Measurements from ENCODE around the gene S100A5.

The S100A5 gene

DNA sequence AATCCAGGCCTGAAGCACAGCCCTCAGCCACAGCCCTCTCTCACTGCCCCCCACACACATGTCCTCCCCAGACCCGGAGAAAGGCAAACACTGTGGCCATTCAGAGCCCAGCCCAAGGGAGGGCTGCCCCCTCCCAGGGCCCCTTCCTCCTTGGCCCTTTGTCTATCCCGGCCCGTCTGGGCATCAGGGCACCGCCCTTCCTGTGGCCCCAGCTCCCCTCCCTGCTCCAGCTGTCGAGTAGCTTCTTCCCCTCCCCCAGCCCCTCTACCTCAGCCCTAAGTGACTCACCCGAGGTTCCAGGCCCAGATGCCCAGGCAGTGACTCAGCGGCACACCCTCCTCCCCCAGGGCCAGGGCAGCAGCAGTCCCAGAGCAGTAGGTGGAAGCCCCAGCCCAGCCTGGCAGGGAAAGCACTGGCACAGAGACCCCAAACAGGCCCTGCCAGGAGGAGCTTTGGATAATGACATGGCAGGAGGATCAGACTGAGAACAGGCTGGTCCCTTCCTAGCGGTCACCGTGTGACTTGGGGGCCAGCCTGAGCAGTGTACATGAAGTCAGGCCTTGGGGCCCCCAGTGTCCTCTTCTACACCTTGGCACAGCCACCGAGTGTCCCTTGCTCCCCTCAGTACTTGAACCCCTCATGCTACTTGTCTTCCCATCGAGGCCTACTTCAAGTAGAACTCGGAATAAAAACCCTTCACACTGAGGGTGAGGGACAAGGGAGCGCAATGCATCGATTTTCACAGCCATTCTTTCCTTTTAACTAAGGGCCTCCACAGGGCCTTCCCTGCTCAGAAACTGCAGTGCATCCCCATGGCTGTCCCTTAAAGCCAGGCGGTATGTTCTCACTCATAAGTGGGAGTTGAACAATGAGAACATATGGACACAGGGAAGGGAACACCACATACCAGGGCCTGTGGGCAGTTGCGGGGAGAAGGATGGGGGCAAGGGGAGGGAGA lies 26.0 kb upstream of the S100A5 start (continued):
- TF ChIP-seq, protein P1, sequence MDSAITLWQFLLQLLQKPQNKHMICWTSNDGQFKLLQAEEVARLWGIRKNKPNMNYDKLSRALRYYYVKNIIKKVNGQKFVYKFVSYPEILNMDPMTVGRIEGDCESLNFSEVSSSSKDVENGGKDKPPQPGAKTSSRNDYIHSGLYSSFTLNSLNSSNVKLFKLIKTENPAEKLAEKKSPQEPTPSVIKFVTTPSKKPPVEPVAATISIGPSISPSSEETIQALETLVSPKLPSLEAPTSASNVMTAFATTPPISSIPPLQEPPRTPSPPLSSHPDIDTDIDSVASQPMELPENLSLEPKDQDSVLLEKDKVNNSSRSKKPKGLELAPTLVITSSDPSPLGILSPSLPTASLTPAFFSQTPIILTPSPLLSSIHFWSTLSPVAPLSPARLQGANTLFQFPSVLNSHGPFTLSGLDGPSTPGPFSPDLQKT (IDR thresholded peaks at IDR 0.05; ENCODE audit: borderline replicate concordance, low read depth, low read length): no peak
- TF ChIP-seq ZBTB48 (tag by site-specific recombination; IDR thresholded peaks at IDR 0.05) (peak; percentile 86), SALL2 (tag by site-specific recombination; IDR thresholded peaks at IDR 0.05; ENCODE audit: borderline replicate concordance) (no peak), ZNF2 (tag by site-specific recombination; IDR thresholded peaks at IDR 0.05) (peak; percentile 23; the same call in 1 of the 2 replicates), ZNF843 (tag by site-specific recombination; IDR thresholded peaks at IDR 0.05) (peak; percentile 74), ZSCAN4 (tag by site-specific recombination; IDR thresholded peaks at IDR 0.05) (peak; percentile 61), SCRT1 (tag by site-specific recombination; IDR thresholded peaks at IDR 0.05; ENCODE audit: borderline replicate concordance) (no peak), KLF17 (tag by site-specific recombination; IDR thresholded peaks at IDR 0.05) (peak; percentile 100), ZEB2 (tag by site-specific recombination; IDR thresholded peaks at IDR 0.05) (peak; percentile 98), ZNF10 (tag by site-specific recombination; IDR thresholded peaks at IDR 0.05) (no peak; the same call in 1 of the 2 replicates), ZNF266 (tag by site-specific recombination; IDR thresholded peaks at IDR 0.05; ENCODE audit: low read depth) (no peak), ZNF138 (tag by site-specific recombination; IDR thresholded peaks at IDR 0.05; ENCODE audit: borderline replicate concordance) (no peak), PBX3 (CRISPR knock-in tag; IDR thresholded peaks at IDR 0.05) (0 out of 2 replicates have a peak, but pooled peaks have one; percentile 42), ZNF366 (tag by site-specific recombination; conservative IDR thresholded peaks at IDR 0.05) (peak; percentile 88), ZNF777 (tag by site-specific recombination; IDR thresholded peaks at IDR 0.05; ENCODE audit: borderline replicate concordance) (peak; percentile 76; the same call in 1 of the 2 replicates), ZNF792 (tag by site-specific recombination; IDR thresholded peaks at IDR 0.05) (0 out of 2 replicates have a peak, but pooled peaks have one; percentile 27), ZNF692 (tag by site-specific recombination; IDR thresholded peaks at IDR 0.05) (peak; percentile 93)
- TF ChIP-seq, protein P2, sequence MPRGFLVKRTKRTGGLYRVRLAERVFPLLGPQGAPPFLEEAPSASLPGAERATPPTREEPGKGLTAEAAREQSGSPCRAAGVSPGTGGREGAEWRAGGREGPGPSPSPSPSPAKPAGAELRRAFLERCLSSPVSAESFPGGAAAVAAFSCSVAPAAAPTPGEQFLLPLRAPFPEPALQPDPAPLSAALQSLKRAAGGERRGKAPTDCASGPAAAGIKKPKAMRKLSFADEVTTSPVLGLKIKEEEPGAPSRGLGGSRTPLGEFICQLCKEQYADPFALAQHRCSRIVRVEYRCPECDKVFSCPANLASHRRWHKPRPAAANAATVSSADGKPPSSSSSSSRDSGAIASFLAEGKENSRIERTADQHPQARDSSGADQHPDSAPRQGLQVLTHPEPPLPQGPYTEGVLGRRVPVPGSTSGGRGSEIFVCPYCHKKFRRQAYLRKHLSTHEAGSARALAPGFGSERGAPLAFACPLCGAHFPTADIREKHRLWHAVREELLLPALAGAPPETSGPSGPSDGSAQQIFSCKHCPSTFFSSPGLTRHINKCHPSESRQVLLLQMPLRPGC (tag by site-specific recombination; IDR thresholded peaks at IDR 0.05): peak; percentile 89
- TF ChIP-seq, protein P3, sequence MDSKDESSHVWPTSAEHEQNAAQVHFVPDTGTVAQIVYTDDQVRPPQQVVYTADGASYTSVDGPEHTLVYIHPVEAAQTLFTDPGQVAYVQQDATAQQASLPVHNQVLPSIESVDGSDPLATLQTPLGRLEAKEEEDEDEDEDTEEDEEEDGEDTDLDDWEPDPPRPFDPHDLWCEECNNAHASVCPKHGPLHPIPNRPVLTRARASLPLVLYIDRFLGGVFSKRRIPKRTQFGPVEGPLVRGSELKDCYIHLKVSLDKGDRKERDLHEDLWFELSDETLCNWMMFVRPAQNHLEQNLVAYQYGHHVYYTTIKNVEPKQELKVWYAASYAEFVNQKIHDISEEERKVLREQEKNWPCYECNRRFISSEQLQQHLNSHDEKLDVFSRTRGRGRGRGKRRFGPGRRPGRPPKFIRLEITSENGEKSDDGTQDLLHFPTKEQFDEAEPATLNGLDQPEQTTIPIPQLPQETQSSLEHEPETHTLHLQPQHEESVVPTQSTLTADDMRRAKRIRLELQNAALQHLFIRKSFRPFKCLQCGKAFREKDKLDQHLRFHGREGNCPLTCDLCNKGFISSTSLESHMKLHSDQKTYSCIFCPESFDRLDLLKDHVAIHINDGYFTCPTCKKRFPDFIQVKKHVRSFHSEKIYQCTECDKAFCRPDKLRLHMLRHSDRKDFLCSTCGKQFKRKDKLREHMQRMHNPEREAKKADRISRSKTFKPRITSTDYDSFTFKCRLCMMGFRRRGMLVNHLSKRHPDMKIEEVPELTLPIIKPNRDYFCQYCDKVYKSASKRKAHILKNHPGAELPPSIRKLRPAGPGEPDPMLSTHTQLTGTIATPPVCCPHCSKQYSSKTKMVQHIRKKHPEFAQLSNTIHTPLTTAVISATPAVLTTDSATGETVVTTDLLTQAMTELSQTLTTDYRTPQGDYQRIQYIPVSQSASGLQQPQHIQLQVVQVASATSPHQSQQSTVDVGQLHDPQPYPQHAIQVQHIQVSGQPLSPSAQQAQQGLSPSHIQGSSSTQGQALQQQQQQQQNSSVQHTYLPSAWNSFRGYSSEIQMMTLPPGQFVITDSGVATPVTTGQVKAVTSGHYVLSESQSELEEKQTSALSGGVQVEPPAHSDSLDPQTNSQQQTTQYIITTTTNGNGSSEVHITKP (tag by site-specific recombination; IDR thresholded peaks at IDR 0.05): peak; percentile 81
- TF ChIP-seq, protein P4, sequence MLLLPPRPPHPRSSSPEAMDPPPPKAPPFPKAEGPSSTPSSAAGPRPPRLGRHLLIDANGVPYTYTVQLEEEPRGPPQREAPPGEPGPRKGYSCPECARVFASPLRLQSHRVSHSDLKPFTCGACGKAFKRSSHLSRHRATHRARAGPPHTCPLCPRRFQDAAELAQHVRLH (tag by site-specific recombination; IDR thresholded peaks at IDR 0.05): peak; percentile 74
- TF ChIP-seq, protein P5, sequence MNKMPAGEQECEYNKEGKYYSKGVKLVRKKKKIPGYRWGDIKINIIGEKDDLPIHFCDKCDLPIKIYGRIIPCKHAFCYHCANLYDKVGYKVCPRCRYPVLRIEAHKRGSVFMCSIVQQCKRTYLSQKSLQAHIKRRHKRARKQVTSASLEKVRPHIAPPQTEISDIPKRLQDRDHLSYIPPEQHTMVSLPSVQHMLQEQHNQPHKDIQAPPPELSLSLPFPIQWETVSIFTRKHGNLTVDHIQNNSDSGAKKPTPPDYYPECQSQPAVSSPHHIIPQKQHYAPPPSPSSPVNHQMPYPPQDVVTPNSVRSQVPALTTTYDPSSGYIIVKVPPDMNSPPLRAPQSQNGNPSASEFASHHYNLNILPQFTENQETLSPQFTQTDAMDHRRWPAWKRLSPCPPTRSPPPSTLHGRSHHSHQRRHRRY (tag by site-specific recombination; IDR thresholded peaks at IDR 0.05): no peak
